MM.1S (cell line): ENCODE measurements around the gene ECT2L.

Source experiments
- CTCF ChIP-seq: fragments of 300-600 bp; sonication (generic); IDR thresholded peaks from 2 replicates; pipeline ENCODE4 v1.5.1; 2016; ENCODE audit warnings: antibody characterized with exemption, low read length, mixed read lengths
- EZH2phosphoT487 ChIP-seq: fragments of 300-600 bp; sonication (generic); IDR thresholded peaks from 2 replicates; pipeline ENCODE4 v1.6.1; 2018; ENCODE audit warnings: antibody characterized with exemption, low read length

GRCh38 chr6:138873191-138873590, 77.3 kb downstream of the ECT2L start:
- no peak for TF ChIP-seq EZH2phosphoT487
- no peak for TF ChIP-seq CTCF
